ENCODE data around the gene MGAT3. TPM values are rescaled to one million over a fixed set of nuclear protein-coding genes. Genes with fewer than 3 reads are reported as not detected.

Gene MGAT3
- total RNA-seq, 2 experiments from 2014 or later = 0.17 TPM; not detected in 1

- Histone ChIP-seq H3K27me3 (ENCODE audit: control insufficient read depth in 1 of 2, insufficient read depth in 2 of 2, low read length in 2 of 2) (no peaks in the 10 kb centered on the region), H3K4me3 (ENCODE audit: low read length) (no peak overlapping the region), H3K9me3 (ENCODE audit: control insufficient read depth in 1 of 2, insufficient read depth in 1 of 2, low read length in 2 of 2) (no peaks in the 10 kb centered on the region), H3K36me3 (ENCODE audit: insufficient read depth, low read length) (peaks cover 34% of the 10 kb centered on the region), H3K27ac (ENCODE audit: low read depth in 1 of 2, low read length in 2 of 2) (no peak overlapping the region), H3K4me1 (ENCODE audit: insufficient read depth, low read length) (peaks cover 89% of the 10 kb centered on the region)
- H3K9me3 Mint-ChIP-seq = no peaks in the 10 kb centered on the region
- TF ChIP-seq CTCF (IDR thresholded peaks at IDR 0.05) = no peak
- H3K36me3 Mint-ChIP-seq (ENCODE audit: low read depth) = peaks cover 60% of the 10 kb centered on the region
- peaks cover 83% of the 10 kb centered on the region for H3K4me1 Mint-ChIP-seq (ENCODE audit: low read depth)
- peak overlapping the region; percentile 82 for H3K4me3 Mint-ChIP-seq
- H3K27ac Mint-ChIP-seq = peak overlapping the region; percentile 87
- no peak for ATAC-seq (ENCODE audit: poor library complexity)
- intact Hi-C loops (cut with DNase I, micrococcal nuclease) = loop anchor here (5.0 to 10.0 kb wide), 6 partner anchors 133 to 1107 kb away; partner anchors contain the start of genes TNRC6B (in 2 of the 2), CBX7 (in 1 of the 2), GRAP2 (in 1 of the 2) and MRTFA (in 1 of the 2)
- DNase-seq = no peak
- ChIA-PET CTCF (interaction anchor here (1.5 to 4.8 kb wide), 6 partner anchors 13 to 131 kb away, joined by 4 to 69 read pairs (median 18); partner anchors contain the start of genes ATF4 and TAB1), POLR2A (interaction anchor here (1.4 to 5.1 kb wide), 4 partner anchors 8 to 514 kb away, joined by 5 to 129 read pairs (median 31); partner anchors contain the start of genes ATF4 and RPL3)
- no peaks in the 10 kb centered on the region for H3K27me3 Mint-ChIP-seq
These were observed 73.3 kb downstream of the MGAT3 start for GRCh38 chr22:39530116-39530515.

GRCh38 chr22:39530692-39531331 is 74.0 kb downstream of the MGAT3 start:
- DNase-seq (peak in 4 of 14 experiments; percentile 27 to 75 (median 54)), ATAC-seq (ENCODE audit: poor library complexity) (no peak)
- intact Hi-C loops (cut with DNase I, micrococcal nuclease) = loop anchor here (5.0 to 10.0 kb wide), 6 partner anchors 134 to 1106 kb away; partner anchors contain the start of genes TNRC6B (in 2 of the 2), CBX7 (in 1 of the 2), GRAP2 (in 1 of the 2) and MRTFA (in 1 of the 2)
- H3K27me3 ChIP-seq (ENCODE audit: control insufficient read depth in 1 of 2, insufficient read depth in 2 of 2, low read length in 2 of 2) = no peaks in the 10 kb centered on the region
- H3K4me1 ChIP-seq (ENCODE audit: insufficient read depth, low read length) = peaks cover 83% of the 10 kb centered on the region
- H3K27me3 Mint-ChIP-seq = no peaks in the 10 kb centered on the region
- no peaks in the 10 kb centered on the region for H3K9me3 Mint-ChIP-seq
- H3K36me3 ChIP-seq (ENCODE audit: insufficient read depth, low read length) = peaks cover 34% of the 10 kb centered on the region
- peaks cover 77% of the 10 kb centered on the region for H3K4me1 Mint-ChIP-seq (ENCODE audit: low read depth)
- POLR2A ChIA-PET = interaction anchor here (3.6 to 5.1 kb wide), 3 partner anchors 9 to 514 kb away, joined by 35 to 129 read pairs (median 45); partner anchors contain the start of genes ATF4 and RPL3
- H3K9me3 ChIP-seq (ENCODE audit: control insufficient read depth in 1 of 2, insufficient read depth in 1 of 2, low read length in 2 of 2) = no peaks in the 10 kb centered on the region
- CTCF ChIA-PET = interaction anchor here (1.6 to 4.8 kb wide), 5 partner anchors 13 to 131 kb away, joined by 6 to 69 read pairs (median 22); partner anchors contain the start of genes ATF4 and TAB1
- no peak for TF ChIP-seq CTCF (IDR thresholded peaks at IDR 0.05)
- no peak overlapping the region for H3K27ac ChIP-seq (ENCODE audit: low read depth in 1 of 2, low read length in 2 of 2)
- H3K36me3 Mint-ChIP-seq (ENCODE audit: low read depth) = peaks cover 54% of the 10 kb centered on the region
- peak overlapping the region; percentile 73 for H3K4me3 ChIP-seq (ENCODE audit: low read length)
- H3K27ac Mint-ChIP-seq = peak overlapping the region; percentile 90
- peak overlapping the region; percentile 98 for H3K4me3 Mint-ChIP-seq

- Histone ChIP-seq H3K36me3 (ENCODE audit: insufficient read depth, low read length) (peaks cover 34% of the 10 kb centered on the region), H3K9me3 (ENCODE audit: control insufficient read depth in 1 of 2, insufficient read depth in 1 of 2, low read length in 2 of 2) (no peaks in the 10 kb centered on the region), H3K27me3 (ENCODE audit: control insufficient read depth in 1 of 2, insufficient read depth in 2 of 2, low read length in 2 of 2) (no peaks in the 10 kb centered on the region), H3K4me1 (ENCODE audit: insufficient read depth, low read length) (peaks cover 67% of the 10 kb centered on the region), H3K4me3 (ENCODE audit: low read length) (peak within 1 kb of the TSS; percentile 73), H3K27ac (ENCODE audit: low read depth in 1 of 2, low read length in 2 of 2) (peak within 1 kb of the TSS; percentile 74 to 91)
- Mint-ChIP-seq H3K27ac (peak within 1 kb of the TSS; percentile 90), H3K9me3 (no peaks in the 10 kb centered on the region), H3K36me3 (ENCODE audit: low read depth) (peaks cover 45% of the 10 kb centered on the region), H3K4me1 (ENCODE audit: low read depth) (peaks cover 64% of the 10 kb centered on the region), H3K4me3 (peak within 1 kb of the TSS; percentile 98), H3K27me3 (no peaks in the 10 kb centered on the region)
- ChIA-PET POLR2A (interaction anchor here (0.7 to 5.1 kb wide), 6 partner anchors 10 to 512 kb away, joined by 3 to 129 read pairs (median 11); partner anchors contain the start of genes ATF4, RPL3 and TAB1), CTCF (interaction anchor here (1.6 to 4.8 kb wide), 3 partner anchors 15 to 133 kb away, joined by 3 to 69 read pairs (median 6); partner anchors contain the start of genes ATF4 and TAB1)
- no peak for TF ChIP-seq CTCF (IDR thresholded peaks at IDR 0.05)
- intact Hi-C loops (cut with DNase I, micrococcal nuclease) = loop anchor here (1.0 to 10.0 kb wide), 8 partner anchors 12 to 1105 kb away; partner anchors contain the start of genes ATF4 (in 2 of the 2), TNRC6B (in 2 of the 2), CBX7 (in 1 of the 2) and GRAP2 (in 1 of the 2)
- ATAC-seq (ENCODE audit: poor library complexity) = peak; percentile 85
- peak; percentile 98 to 100 (median 99) for DNase-seq
These were observed 75.6 kb downstream of the MGAT3 start, which contains the start of gene RPS19BP1 for GRCh38 chr22:39532215-39533073. Gene RPS19BP1 (minus strand): TSS chr22:39532748. CDS start chr22:39532738, 10 bp downstream.
